ENCODE results near the gene DNAJC15.

The DNAJC15 gene

DNA sequence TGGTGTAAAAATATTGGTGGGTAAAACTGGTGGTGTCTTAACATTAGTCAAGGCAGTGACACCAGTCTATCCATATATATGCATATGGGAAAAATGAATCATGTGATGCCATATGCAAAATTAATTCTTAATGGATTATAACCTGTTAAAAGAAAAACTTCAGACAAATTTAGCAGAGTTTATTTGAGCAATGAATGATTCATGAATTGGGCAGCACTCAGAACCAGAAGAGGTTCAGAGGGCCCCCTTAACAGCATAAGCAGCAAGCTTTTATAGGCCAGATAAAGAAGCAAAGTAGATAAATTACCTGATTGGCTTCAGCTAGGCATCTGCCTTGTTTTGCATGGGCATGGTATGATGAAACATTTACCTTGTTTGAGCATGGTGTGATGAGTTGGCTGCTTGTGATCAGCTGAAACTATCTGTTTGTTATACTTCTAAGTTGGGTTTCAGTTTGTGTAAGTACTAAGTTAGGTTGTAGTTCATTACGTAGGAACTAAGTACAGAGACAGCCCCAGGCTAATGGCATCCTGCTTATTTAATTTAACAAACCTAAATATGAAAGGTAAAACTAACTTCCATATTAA, 66.6 kb downstream of the DNAJC15 start:
- no peaks in the 10 kb centered on the region for H3K27me3 ChIP-seq (ENCODE audit: insufficient read depth, low read length, poor library complexity, severe bottlenecking)
- H2AFZ ChIP-seq (ENCODE audit: low read length): no peak overlapping the region
- H3K4me2 ChIP-seq (ENCODE audit: low read depth, low read length, poor library complexity, severe bottlenecking): no peak overlapping the region
- H4K20me1 ChIP-seq (ENCODE audit: insufficient read depth, low read length, poor library complexity, severe bottlenecking): no peaks in the 10 kb centered on the region
- H3K9me2 ChIP-seq (replicated peaks; ENCODE audit: low read depth, low read length): no peaks in the 10 kb centered on the region
- H3K4me3 ChIP-seq (ENCODE audit: low read length, poor library complexity, severe bottlenecking): no peak overlapping the region
- peaks cover 6% of the 10 kb centered on the region; the same call in 1 of the 2 replicates for H3K9me3 ChIP-seq (ENCODE audit: insufficient read depth, low read depth, low read length)
- H3K36me3 ChIP-seq (ENCODE audit: insufficient read depth, low read length): no peaks in the 10 kb centered on the region
- H3K79me2 ChIP-seq (ENCODE audit: insufficient read depth, low read length): no peaks in the 10 kb centered on the region
- H3K4me1 ChIP-seq (ENCODE audit: insufficient read depth, low read length, poor library complexity, severe bottlenecking): peaks cover 4% of the 10 kb centered on the region
- TF ChIP-seq EZH2phosphoT487 (IDR thresholded peaks at IDR 0.05; ENCODE audit: borderline replicate concordance): no peak
- TF ChIP-seq, protein P1, sequence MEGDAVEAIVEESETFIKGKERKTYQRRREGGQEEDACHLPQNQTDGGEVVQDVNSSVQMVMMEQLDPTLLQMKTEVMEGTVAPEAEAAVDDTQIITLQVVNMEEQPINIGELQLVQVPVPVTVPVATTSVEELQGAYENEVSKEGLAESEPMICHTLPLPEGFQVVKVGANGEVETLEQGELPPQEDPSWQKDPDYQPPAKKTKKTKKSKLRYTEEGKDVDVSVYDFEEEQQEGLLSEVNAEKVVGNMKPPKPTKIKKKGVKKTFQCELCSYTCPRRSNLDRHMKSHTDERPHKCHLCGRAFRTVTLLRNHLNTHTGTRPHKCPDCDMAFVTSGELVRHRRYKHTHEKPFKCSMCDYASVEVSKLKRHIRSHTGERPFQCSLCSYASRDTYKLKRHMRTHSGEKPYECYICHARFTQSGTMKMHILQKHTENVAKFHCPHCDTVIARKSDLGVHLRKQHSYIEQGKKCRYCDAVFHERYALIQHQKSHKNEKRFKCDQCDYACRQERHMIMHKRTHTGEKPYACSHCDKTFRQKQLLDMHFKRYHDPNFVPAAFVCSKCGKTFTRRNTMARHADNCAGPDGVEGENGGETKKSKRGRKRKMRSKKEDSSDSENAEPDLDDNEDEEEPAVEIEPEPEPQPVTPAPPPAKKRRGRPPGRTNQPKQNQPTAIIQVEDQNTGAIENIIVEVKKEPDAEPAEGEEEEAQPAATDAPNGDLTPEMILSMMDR (conservative IDR thresholded peaks at IDR 0.05; ENCODE audit: low read length): no peak
- H3K9ac ChIP-seq (ENCODE audit: low read depth, low read length, poor library complexity, severe bottlenecking): no peak overlapping the region
- no peaks in the 10 kb centered on the region for H3F3A ChIP-seq (ENCODE audit: low read depth)

GRCh38 chr13:43094901-43095300, 71.5 kb downstream of the DNAJC15 start:
- H3K4me2 ChIP-seq (ENCODE audit: low read depth, low read length, poor library complexity, severe bottlenecking): peak overlapping the region; percentile 13
- H3K9ac ChIP-seq (ENCODE audit: low read depth, low read length, poor library complexity, severe bottlenecking): no peak overlapping the region
- TF ChIP-seq, protein P1 (conservative IDR thresholded peaks at IDR 0.05; ENCODE audit: low read length): no peak
- TF ChIP-seq EZH2phosphoT487 (IDR thresholded peaks at IDR 0.05; ENCODE audit: borderline replicate concordance): no peak

GRCh38 chr13:43095771-43096719, 72.7 kb downstream of the DNAJC15 start:
- Histone ChIP-seq H3K79me2 (ENCODE audit: insufficient read depth, low read length) (no peaks in the 10 kb centered on the region), H3K9ac (ENCODE audit: low read depth, low read length, poor library complexity, severe bottlenecking) (no peak overlapping the region), H3K36me3 (ENCODE audit: insufficient read depth, low read length) (no peaks in the 10 kb centered on the region), H3F3A (ENCODE audit: low read depth) (no peaks in the 10 kb centered on the region), H3K9me3 (ENCODE audit: insufficient read depth, low read depth, low read length) (no peaks in the 10 kb centered on the region), H3K4me2 (ENCODE audit: low read depth, low read length, poor library complexity, severe bottlenecking) (peak overlapping the region; percentile 13), H3K4me3 (ENCODE audit: low read length, poor library complexity, severe bottlenecking) (no peak overlapping the region), H3K4me1 (ENCODE audit: insufficient read depth, low read length, poor library complexity, severe bottlenecking) (peaks cover 10% of the 10 kb centered on the region), H4K20me1 (ENCODE audit: insufficient read depth, low read length, poor library complexity, severe bottlenecking) (no peaks in the 10 kb centered on the region), H3K27me3 (ENCODE audit: insufficient read depth, low read length, poor library complexity, severe bottlenecking) (no peaks in the 10 kb centered on the region), H3K9me2 (replicated peaks; ENCODE audit: low read depth, low read length) (no peaks in the 10 kb centered on the region), H2AFZ (ENCODE audit: low read length) (peak overlapping the region; percentile 29; the same call in 1 of the 2 replicates)
- TF ChIP-seq, protein P1 (conservative IDR thresholded peaks at IDR 0.05; ENCODE audit: low read length): no peak
- TF ChIP-seq EZH2phosphoT487 (IDR thresholded peaks at IDR 0.05; ENCODE audit: borderline replicate concordance): no peak

More at GRCh38 chr13:43094901-43095300, 71.5 kb downstream of the DNAJC15 start:
- peaks cover 2% of the 10 kb centered on the region; the same call in 1 of the 2 replicates for H3K9me3 ChIP-seq (ENCODE audit: insufficient read depth, low read depth, low read length)
- no peaks in the 10 kb centered on the region for H4K20me1 ChIP-seq (ENCODE audit: insufficient read depth, low read length, poor library complexity, severe bottlenecking)
- H2AFZ ChIP-seq (ENCODE audit: low read length): peak overlapping the region; percentile 29
- H3F3A ChIP-seq (ENCODE audit: low read depth): no peaks in the 10 kb centered on the region
- H3K4me1 ChIP-seq (ENCODE audit: insufficient read depth, low read length, poor library complexity, severe bottlenecking): peaks cover 10% of the 10 kb centered on the region
- no peaks in the 10 kb centered on the region for H3K9me2 ChIP-seq (replicated peaks; ENCODE audit: low read depth, low read length)
- H3K4me3 ChIP-seq (ENCODE audit: low read length, poor library complexity, severe bottlenecking): no peak overlapping the region
- H3K27me3 ChIP-seq (ENCODE audit: insufficient read depth, low read length, poor library complexity, severe bottlenecking): no peaks in the 10 kb centered on the region
- no peaks in the 10 kb centered on the region for H3K36me3 ChIP-seq (ENCODE audit: insufficient read depth, low read length)
- no peaks in the 10 kb centered on the region for H3K79me2 ChIP-seq (ENCODE audit: insufficient read depth, low read length)

All from Loucy (cell line).